GM18508 (cell line): ENCODE results near the gene ACSF2.
"Not testable (repeated sequence)": the region's sequence is repeated elsewhere in the genome, so short reads cannot be mapped to it uniquely, and the experiment has no call there.

Experiments used
- ATAC-seq: cut with Tn5 transposase; IDR thresholded peaks from one replicate; pipeline ENCODE4 v1.9.1; 2021; ENCODE audit warnings: moderate number of reproducible peaks; ENCODE audit not compliant: insufficient read depth, unreplicated experiment

ACSF2 gene

GRCh38 chr17:50460831-50461526, 35.0 kb downstream of the ACSF2 start:
- no peak for ATAC-seq

GRCh38 chr17:50461550-50462132, 35.6 kb downstream of the ACSF2 start:
- no peak for ATAC-seq

GRCh38 chr17:50462446-50462845, 36.4 kb downstream of the ACSF2 start:
- ATAC-seq, result no peak

GRCh38 chr17:50464121-50464520, 38.1 kb downstream of the ACSF2 start:
- ATAC-seq, result no peak

GRCh38 chr17:50464736-50465135, 38.7 kb downstream of the ACSF2 start:
- ATAC-seq, result no peak

- ATAC-seq, result no peak
Measured at GRCh38 chr17:50465171-50465570, 39.2 kb downstream of the ACSF2 start.

GRCh38 chr17:50465635-50466034, 39.6 kb downstream of the ACSF2 start:
- ATAC-seq, result no peak

- no peak for ATAC-seq
Measured at GRCh38 chr17:50466371-50467113, 40.5 kb downstream of the ACSF2 start.

- no peak for ATAC-seq
Measured at GRCh38 chr17:50467114-50467854, 41.3 kb downstream of the ACSF2 start.

GRCh38 chr17:50467855-50468303, 41.9 kb downstream of the ACSF2 start:
- no peak for ATAC-seq

- no peak for ATAC-seq
Measured at GRCh38 chr17:50468304-50469207, 42.5 kb downstream of the ACSF2 start, which contains the start of gene CHAD. CHAD (minus strand) TSS chr17:50468880; CDS start chr17:50468813, 67 bp downstream.

GRCh38 chr17:50469208-50469605, 43.2 kb downstream of the ACSF2 start:
- no peak for ATAC-seq

GRCh38 chr17:50469671-50470305, 43.8 kb downstream of the ACSF2 start:
- no peak for ATAC-seq

- ATAC-seq, result no peak
Measured at GRCh38 chr17:50470426-50470825, 44.4 kb downstream of the ACSF2 start.

GRCh38 chr17:50471009-50471905, 45.2 kb downstream of the ACSF2 start:
- ATAC-seq, result no peak

GRCh38 chr17:50472286-50472685, 46.3 kb downstream of the ACSF2 start:
- ATAC-seq, result no peak

GRCh38 chr17:50472761-50473161, 46.7 kb downstream of the ACSF2 start:
- not testable (repeated sequence) for ATAC-seq

GRCh38 chr17:50473901-50474300, 47.9 kb downstream of the ACSF2 start:
- no peak for ATAC-seq
